Stimulated activated CD8-positive, alpha-beta memory T cell treated with anti-CD3 and anti-CD28 coated beads, Interleukin-4, amount 100 ng/mL, for 48 hours (primary cell): ENCODE results near the gene VEZF1.

ENCODE experiments used
- DNase-seq: peaks from one replicate; pipeline ENCODE4 v3.0.0-alpha.2; 2020

The VEZF1 gene

GRCh38 chr17:57925361-57925990 is 62.6 kb downstream of the VEZF1 start:
- no peak for DNase-seq

DNA sequence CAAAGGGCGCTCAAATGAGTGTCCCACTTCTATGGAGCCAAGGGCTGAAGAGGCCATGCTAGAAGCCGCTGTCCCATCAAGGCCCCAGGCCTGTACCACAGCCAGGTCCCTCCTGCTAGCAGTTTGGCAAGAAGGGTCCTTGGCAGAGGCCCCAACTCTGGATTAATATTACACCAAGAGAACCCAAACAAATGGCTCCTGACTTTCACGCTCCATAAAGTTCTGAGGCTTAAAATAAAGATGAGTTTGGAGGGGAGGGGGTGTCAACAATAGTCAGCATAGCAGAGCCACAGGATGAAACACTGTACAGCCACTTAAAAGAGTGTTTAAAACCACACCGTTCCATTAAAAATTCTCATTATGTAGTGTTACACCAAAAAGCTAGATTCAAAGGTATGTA is 63.4 kb downstream of the VEZF1 start:
- DNase-seq: no peak
